ENCODE measurements around the gene GCKR. TPM values are rescaled to one million over a fixed set of nuclear protein-coding genes. Genes with fewer than 3 reads are reported as not detected.

GCKR gene
- total and polyA plus RNA-seq, 3 experiments from 2014 or later = not detected

DNA sequence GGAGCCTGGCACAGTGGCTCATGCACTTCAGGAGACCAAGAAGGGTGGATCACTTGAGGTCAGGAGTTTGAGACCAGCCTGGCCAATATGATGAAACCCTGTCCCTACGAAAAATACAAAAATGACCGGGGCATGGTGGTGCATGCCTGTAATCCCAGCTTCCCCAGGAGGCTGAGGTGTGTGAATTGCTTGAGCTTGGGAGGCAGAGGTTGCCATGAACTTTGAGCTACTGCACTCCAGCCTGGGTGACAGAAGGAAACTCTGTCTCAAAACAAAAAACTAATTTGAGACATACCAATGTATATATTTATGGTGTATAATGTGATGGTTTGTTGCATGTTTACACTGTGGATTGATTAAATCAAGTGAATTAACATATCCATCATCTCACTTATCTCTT, 64.4 kb downstream of the GCKR start:
- POLR2A ChIA-PET = no interaction called here
- H3K27me3 ChIP-seq (ENCODE audit: insufficient read depth, low read length, poor library complexity, severe bottlenecking) = no peaks in the 10 kb centered on the region
- H3K36me3 ChIP-seq (ENCODE audit: insufficient read depth, low read length) = no peaks in the 10 kb centered on the region
- no peak overlapping the region for H3K4me3 Mint-ChIP-seq
- no peaks in the 10 kb centered on the region for H3K4me1 Mint-ChIP-seq
- H3K27ac ChIP-seq (ENCODE audit: low read depth, low read length) = no peak overlapping the region
- DNase-seq = no peak
- CTCF ChIA-PET = no interaction called here
- no peak overlapping the region for H3K4me3 ChIP-seq (ENCODE audit: low read length)
- no peak overlapping the region for H3K27ac Mint-ChIP-seq
- H3K9me3 ChIP-seq (ENCODE audit: low read length) = no peaks in the 10 kb centered on the region
- no peaks in the 10 kb centered on the region for H3K9me3 Mint-ChIP-seq
- H3K27me3 Mint-ChIP-seq = peaks cover 12 to 41% of the 10 kb centered on the region in 2 donors
- no peaks in the 10 kb centered on the region for H3K36me3 Mint-ChIP-seq
- H3K4me1 ChIP-seq (ENCODE audit: insufficient read depth, low read length) = no peaks in the 10 kb centered on the region

DNA sequence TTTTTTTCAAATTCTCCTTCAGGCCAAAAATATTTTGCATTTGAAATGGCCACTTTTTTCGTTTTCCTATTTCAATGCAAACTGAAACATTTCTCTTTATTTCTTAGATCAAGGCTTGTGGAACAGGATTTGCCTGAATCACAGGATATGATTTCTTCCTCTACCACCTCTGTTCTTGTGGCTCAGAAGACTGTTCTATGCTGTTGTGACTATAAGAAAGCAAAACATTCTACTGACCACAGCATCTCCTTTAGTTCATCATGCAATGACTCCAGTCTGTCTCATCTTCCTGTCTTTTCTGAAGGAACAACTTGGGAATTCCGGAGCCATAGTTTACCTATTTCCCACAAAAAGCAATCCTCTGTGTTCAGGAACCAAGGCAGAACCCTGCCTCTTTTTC, 70.0 kb downstream of the GCKR start:
- no peak overlapping the region for H3K27ac ChIP-seq (ENCODE audit: low read depth, low read length)
- ChIA-PET CTCF (no interaction called here), POLR2A (no interaction called here)
- peaks cover 4 to 6% (median 5%) of the 10 kb centered on the region in 3 donors for H3K4me1 Mint-ChIP-seq
- H3K4me3 Mint-ChIP-seq = no peak overlapping the region
- no peak for DNase-seq
- H3K36me3 Mint-ChIP-seq = no peaks in the 10 kb centered on the region
- no peaks in the 10 kb centered on the region for H3K27me3 ChIP-seq (ENCODE audit: insufficient read depth, low read length, poor library complexity, severe bottlenecking)
- H3K9me3 ChIP-seq (ENCODE audit: low read length) = no peaks in the 10 kb centered on the region
- no peak overlapping the region for H3K27ac Mint-ChIP-seq
- H3K9me3 Mint-ChIP-seq = no peaks in the 10 kb centered on the region
- no peaks in the 10 kb centered on the region for H3K36me3 ChIP-seq (ENCODE audit: insufficient read depth, low read length)
- peaks cover 31 to 56% of the 10 kb centered on the region in 2 donors for H3K27me3 Mint-ChIP-seq
- no peak overlapping the region for H3K4me3 ChIP-seq (ENCODE audit: low read length)
- no peaks in the 10 kb centered on the region for H3K4me1 ChIP-seq (ENCODE audit: insufficient read depth, low read length)

DNA sequence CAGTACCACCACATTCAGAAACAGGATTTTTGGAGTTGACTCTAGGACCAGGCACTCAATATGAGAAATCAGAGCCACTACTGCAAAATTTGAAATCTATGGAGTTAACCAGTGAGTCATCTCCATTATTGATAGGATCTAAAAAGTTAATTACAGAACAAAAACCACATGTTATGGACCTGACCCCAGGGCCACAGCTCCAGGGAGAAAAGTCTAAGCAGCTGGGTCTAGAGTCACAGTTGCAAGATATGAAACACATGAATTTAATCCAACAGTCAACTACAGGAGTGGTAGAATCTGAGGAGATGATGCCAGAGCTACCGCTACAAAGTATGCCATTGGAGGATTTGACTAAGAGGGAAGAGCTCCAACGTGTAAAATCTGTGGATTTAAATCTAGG, 72.8 kb downstream of the GCKR start:
- Histone ChIP-seq H3K9me3 (ENCODE audit: low read length) (no peaks in the 10 kb centered on the region), H3K4me3 (ENCODE audit: low read length) (no peak overlapping the region), H3K27me3 (ENCODE audit: insufficient read depth, low read length, poor library complexity, severe bottlenecking) (no peaks in the 10 kb centered on the region), H3K36me3 (ENCODE audit: insufficient read depth, low read length) (no peaks in the 10 kb centered on the region), H3K4me1 (ENCODE audit: insufficient read depth, low read length) (no peaks in the 10 kb centered on the region), H3K27ac (ENCODE audit: low read depth, low read length) (no peak overlapping the region)
- H3K9me3 Mint-ChIP-seq = peaks cover 0 to 1% (median 0%) of the 10 kb centered on the region in 5 donors
- no peaks in the 10 kb centered on the region for H3K36me3 Mint-ChIP-seq
- DNase-seq = no peak
- H3K4me1 Mint-ChIP-seq = peaks cover 17 to 27% (median 27%) of the 10 kb centered on the region in 3 donors
- CTCF ChIA-PET = no interaction called here
- no peak overlapping the region for H3K4me3 Mint-ChIP-seq
- POLR2A ChIA-PET = no interaction called here
- H3K27me3 Mint-ChIP-seq = peaks cover 27 to 46% of the 10 kb centered on the region in 2 donors
- peak overlapping the region in 1 of 8 donors; percentile 21 for H3K27ac Mint-ChIP-seq

DNA sequence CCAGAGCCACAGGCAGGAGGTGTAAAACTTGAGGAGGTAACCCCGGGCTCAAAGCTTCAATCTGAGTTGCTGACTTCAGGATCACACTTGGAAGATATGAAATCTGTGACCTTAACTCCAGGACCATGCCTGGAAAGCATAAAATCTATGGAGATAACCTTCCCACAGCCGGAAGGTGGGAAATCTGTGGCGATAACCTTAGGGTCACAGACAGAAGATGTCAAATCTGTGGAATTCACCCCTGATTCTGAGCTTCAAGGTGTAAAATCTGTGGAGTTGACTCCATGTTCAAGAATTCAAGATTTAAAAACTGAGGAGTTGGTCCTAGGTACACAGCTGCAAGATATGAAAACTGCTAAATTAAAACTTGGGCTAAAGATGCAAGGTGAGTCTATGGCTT, 74.6 kb downstream of the GCKR start:
- Histone ChIP-seq H3K9me3 (ENCODE audit: low read length) (no peaks in the 10 kb centered on the region), H3K27ac (ENCODE audit: low read depth, low read length) (no peak overlapping the region), H3K4me1 (ENCODE audit: insufficient read depth, low read length) (no peaks in the 10 kb centered on the region), H3K27me3 (ENCODE audit: insufficient read depth, low read length, poor library complexity, severe bottlenecking) (no peaks in the 10 kb centered on the region), H3K4me3 (ENCODE audit: low read length) (no peak overlapping the region), H3K36me3 (ENCODE audit: insufficient read depth, low read length) (no peaks in the 10 kb centered on the region)
- Mint-ChIP-seq H3K4me1 (peaks cover 17 to 27% (median 27%) of the 10 kb centered on the region in 3 donors), H3K27me3 (peaks cover 22 to 32% of the 10 kb centered on the region in 2 donors), H3K9me3 (peaks cover 0 to 3% (median 0%) of the 10 kb centered on the region in 5 donors), H3K36me3 (no peaks in the 10 kb centered on the region), H3K27ac (no peak overlapping the region), H3K4me3 (no peak overlapping the region)
- POLR2A ChIA-PET = no interaction called here
- DNase-seq = no peak
- CTCF ChIA-PET = no interaction called here

DNA sequence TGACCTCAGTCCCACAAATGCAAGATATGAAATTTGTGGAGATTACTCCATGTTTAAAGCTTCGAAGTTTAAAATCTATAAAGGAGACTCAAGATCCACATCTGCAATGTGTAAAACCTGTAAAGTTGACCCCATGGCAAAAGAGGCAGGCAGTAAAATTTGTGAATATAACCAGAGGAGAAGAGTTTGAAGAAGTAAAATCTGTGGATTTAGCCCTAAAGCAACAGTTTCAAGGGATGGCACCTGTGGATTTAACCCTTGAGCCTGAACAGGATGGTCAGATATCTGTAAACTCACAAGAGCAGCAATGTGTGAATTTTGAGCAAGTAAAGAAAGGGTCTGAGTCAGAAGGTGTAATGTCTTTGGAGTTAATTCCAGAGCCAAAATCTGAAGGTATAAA, 75.0 kb downstream of the GCKR start:
- CTCF ChIA-PET = no interaction called here
- POLR2A ChIA-PET = no interaction called here

DNA sequence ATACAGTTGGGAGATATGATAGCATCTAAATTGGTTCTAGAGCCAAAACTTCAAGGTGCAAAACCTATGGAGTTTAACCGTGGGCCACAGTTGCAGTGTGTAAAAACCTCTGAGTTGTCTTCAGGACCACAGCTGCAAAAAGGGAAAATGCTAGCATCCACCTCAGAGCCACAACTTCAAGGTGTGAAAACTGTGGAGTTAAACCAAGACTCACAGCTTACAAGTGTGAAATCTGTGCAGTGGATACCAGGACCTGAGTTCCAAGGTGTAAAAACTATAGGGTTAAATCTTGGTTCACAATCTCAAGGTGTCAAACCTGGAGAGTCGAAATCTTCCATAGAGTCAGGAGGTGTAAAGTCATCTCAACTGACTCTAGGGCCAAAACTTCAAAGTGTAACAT, 75.8 kb downstream of the GCKR start:
- Histone ChIP-seq H3K27me3 (ENCODE audit: insufficient read depth, low read length, poor library complexity, severe bottlenecking) (no peaks in the 10 kb centered on the region), H3K9me3 (ENCODE audit: low read length) (no peaks in the 10 kb centered on the region), H3K4me1 (ENCODE audit: insufficient read depth, low read length) (no peaks in the 10 kb centered on the region), H3K27ac (ENCODE audit: low read depth, low read length) (no peak overlapping the region), H3K36me3 (ENCODE audit: insufficient read depth, low read length) (no peaks in the 10 kb centered on the region), H3K4me3 (ENCODE audit: low read length) (no peak overlapping the region)
- H3K4me1 Mint-ChIP-seq = peaks cover 17 to 27% (median 27%) of the 10 kb centered on the region in 3 donors
- no peak overlapping the region for H3K27ac Mint-ChIP-seq
- POLR2A ChIA-PET = interaction anchor here (0.6 kb wide), 1 partner anchor 146 kb away, joined by 5 read pairs; no protein-coding TSS in a partner anchor
- CTCF ChIA-PET = no interaction called here
- no peaks in the 10 kb centered on the region for H3K36me3 Mint-ChIP-seq
- peaks cover 18 to 19% of the 10 kb centered on the region in 2 donors for H3K27me3 Mint-ChIP-seq
- DNase-seq = peak in 1 of 5 donors; percentile 28
- peaks cover 0 to 3% (median 0%) of the 10 kb centered on the region in 5 donors for H3K9me3 Mint-ChIP-seq
- peak overlapping the region in 1 of 7 donors; percentile 16 for H3K4me3 Mint-ChIP-seq

More for the DNA sequence above, 75.0 kb downstream of the GCKR start:
- H3K27me3 ChIP-seq (ENCODE audit: insufficient read depth, low read length, poor library complexity, severe bottlenecking) = no peaks in the 10 kb centered on the region
- no peak overlapping the region for H3K27ac ChIP-seq (ENCODE audit: low read depth, low read length)
- no peaks in the 10 kb centered on the region for H3K4me1 ChIP-seq (ENCODE audit: insufficient read depth, low read length)
- peaks cover 0 to 3% (median 0%) of the 10 kb centered on the region in 5 donors for H3K9me3 Mint-ChIP-seq
- H3K36me3 Mint-ChIP-seq = no peaks in the 10 kb centered on the region
- H3K9me3 ChIP-seq (ENCODE audit: low read length) = no peaks in the 10 kb centered on the region
- H3K4me3 ChIP-seq (ENCODE audit: low read length) = no peak overlapping the region
- no peak overlapping the region for H3K27ac Mint-ChIP-seq
- H3K4me3 Mint-ChIP-seq = no peak overlapping the region
- peaks cover 20 to 27% of the 10 kb centered on the region in 2 donors for H3K27me3 Mint-ChIP-seq
- peaks cover 17 to 27% (median 27%) of the 10 kb centered on the region in 3 donors for H3K4me1 Mint-ChIP-seq
- no peak for DNase-seq
- no peaks in the 10 kb centered on the region for H3K36me3 ChIP-seq (ENCODE audit: insufficient read depth, low read length)

DNA sequence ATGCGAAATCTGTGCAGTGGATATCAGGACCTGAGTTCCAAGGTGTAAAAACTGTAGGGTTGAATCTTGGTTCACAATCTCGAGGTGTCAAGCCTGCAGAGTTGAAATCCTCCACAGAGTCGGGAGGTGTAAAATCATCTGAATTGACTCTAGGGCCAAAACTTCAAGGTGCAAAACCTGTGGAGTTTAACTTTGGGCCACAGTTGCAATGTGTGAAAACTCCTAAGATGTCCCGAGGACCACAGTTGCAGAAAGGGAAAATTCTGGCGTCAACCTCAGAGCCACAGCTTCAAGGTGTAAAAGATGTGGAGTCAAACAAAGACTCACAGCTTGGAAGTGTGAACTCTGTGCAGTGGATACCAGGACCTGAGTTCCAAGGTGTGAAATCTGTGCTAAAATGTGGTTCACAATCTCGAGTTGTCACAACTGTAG, 76.4 kb downstream of the GCKR start:
- Histone ChIP-seq H3K4me3 (ENCODE audit: low read length) (no peak overlapping the region), H3K36me3 (ENCODE audit: insufficient read depth, low read length) (no peaks in the 10 kb centered on the region), H3K27me3 (ENCODE audit: insufficient read depth, low read length, poor library complexity, severe bottlenecking) (no peaks in the 10 kb centered on the region), H3K27ac (ENCODE audit: low read depth, low read length) (no peak overlapping the region), H3K4me1 (ENCODE audit: insufficient read depth, low read length) (no peaks in the 10 kb centered on the region), H3K9me3 (ENCODE audit: low read length) (no peaks in the 10 kb centered on the region)
- ChIA-PET POLR2A (interaction anchor here (0.6 kb wide), 1 partner anchor 145 kb away, joined by 5 read pairs; no protein-coding TSS in a partner anchor), CTCF (no interaction called here)
- Mint-ChIP-seq H3K27me3 (peaks cover 14 to 16% of the 10 kb centered on the region in 2 donors), H3K9me3 (peaks cover 0 to 5% (median 3%) of the 10 kb centered on the region in 5 donors), H3K4me1 (peaks cover 17 to 27% (median 27%) of the 10 kb centered on the region in 3 donors), H3K27ac (no peak overlapping the region), H3K4me3 (no peak overlapping the region), H3K36me3 (no peaks in the 10 kb centered on the region)
- peak in 1 of 5 donors; percentile 31 for DNase-seq

Data from CD8-positive, alpha-beta memory T cell (primary cell).